ENCODE results near the gene RFPL3. TPM values are rescaled to one million over a fixed set of nuclear protein-coding genes. Genes with fewer than 3 reads are reported as not detected.

RFPL3 gene
- total and polyA plus RNA-seq, 2 donors (not counting 1 experiment from before 2014, with no cell fraction given): not detected

DNA sequence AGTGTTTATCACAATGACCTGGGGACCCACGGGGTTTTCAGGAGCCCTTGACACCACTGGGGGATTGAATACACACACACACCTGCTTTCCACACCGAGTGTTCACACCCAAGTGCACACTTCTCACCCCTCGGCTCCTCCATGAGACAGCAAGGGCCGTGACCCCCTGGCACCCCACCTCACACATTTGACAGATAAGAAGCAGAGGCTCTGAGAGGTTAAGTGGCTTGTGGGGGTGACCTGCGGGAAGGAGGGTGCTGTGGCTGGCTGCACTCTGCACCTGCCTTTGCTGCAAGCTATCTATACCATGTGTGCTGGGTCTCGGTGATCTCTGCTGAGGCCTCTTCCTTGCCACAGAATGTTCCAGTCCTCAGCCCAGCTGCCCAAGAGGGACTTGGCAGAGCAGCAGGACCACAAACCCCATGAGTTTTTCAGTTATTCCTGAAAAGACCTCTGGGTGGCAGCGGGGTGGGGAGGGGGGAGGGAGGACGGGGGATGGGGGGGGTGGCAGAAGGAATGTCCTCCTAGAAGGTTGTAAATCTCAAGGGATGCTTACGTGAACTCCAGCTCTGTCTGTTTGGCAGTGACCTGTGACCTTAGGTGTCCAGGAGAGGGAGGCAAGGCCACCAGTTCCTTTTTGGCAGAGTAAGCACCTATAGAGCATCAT, 47.9 kb upstream of the RFPL3 start:
- Histone ChIP-seq H3K36me3 (ENCODE audit: control insufficient read depth, insufficient read depth, low read length) (no peaks in the 10 kb centered on the region), H3K4me2 (ENCODE audit: extremely low read depth, insufficient read depth, low read length) (no peak overlapping the region), H3K4me1 (ENCODE audit: control insufficient read depth, extremely low read depth, insufficient read depth, low read length) (no peaks in the 10 kb centered on the region)

DNA sequence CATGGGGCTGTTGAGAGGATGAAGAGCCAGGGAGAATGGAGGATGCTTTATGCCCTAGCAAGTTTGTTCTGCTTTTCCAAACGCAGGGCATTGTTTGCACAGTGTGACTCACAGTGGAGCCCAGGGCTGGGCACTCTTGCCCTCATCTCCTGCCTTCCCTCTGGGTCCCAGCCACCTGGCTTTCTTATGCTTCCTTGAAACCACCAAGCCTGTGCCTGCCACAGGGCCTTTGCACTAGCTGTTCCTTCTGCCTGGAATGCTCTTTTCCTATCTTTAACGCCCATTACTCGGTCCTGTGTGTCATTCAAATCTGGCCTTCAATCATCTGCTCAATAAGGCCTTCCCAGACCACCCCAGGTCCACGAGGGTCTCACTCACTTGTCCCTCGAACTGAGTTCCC, 46.9 kb upstream of the RFPL3 start:
- H2AFZ ChIP-seq (ENCODE audit: low read length): no peak overlapping the region

More for the DNA sequence above, 47.9 kb upstream of the RFPL3 start:
- H4K20me1 ChIP-seq (ENCODE audit: control insufficient read depth, extremely low read depth, insufficient read depth, low read length): no peaks in the 10 kb centered on the region
- no peak overlapping the region for H2AFZ ChIP-seq (ENCODE audit: low read length)
- no peaks in the 10 kb centered on the region for H3K9me3 ChIP-seq (ENCODE audit: control insufficient read depth, insufficient read depth, low read depth, low read length)
- H3K9ac ChIP-seq (ENCODE audit: insufficient read depth, low read length): no peak overlapping the region
- no peak overlapping the region for H3K4me3 ChIP-seq (replicated peaks in 1 of 4; ENCODE audit: control extremely low read depth in 1 of 4, insufficient read depth in 1 of 4, low read depth in 3 of 4, low read length in 4 of 4)
- no peak for DNase-seq (ENCODE audit: low read depth in 2 of 2)
- no peak overlapping the region for H3K27ac ChIP-seq (ENCODE audit: insufficient read depth, low read length)
- no peaks in the 10 kb centered on the region for H3K79me2 ChIP-seq (ENCODE audit: control insufficient read depth, insufficient read depth, low read length)
- H3K27me3 ChIP-seq (ENCODE audit: control insufficient read depth, insufficient read depth, low read length): no peaks in the 10 kb centered on the region
- TF ChIP-seq, protein P1, sequence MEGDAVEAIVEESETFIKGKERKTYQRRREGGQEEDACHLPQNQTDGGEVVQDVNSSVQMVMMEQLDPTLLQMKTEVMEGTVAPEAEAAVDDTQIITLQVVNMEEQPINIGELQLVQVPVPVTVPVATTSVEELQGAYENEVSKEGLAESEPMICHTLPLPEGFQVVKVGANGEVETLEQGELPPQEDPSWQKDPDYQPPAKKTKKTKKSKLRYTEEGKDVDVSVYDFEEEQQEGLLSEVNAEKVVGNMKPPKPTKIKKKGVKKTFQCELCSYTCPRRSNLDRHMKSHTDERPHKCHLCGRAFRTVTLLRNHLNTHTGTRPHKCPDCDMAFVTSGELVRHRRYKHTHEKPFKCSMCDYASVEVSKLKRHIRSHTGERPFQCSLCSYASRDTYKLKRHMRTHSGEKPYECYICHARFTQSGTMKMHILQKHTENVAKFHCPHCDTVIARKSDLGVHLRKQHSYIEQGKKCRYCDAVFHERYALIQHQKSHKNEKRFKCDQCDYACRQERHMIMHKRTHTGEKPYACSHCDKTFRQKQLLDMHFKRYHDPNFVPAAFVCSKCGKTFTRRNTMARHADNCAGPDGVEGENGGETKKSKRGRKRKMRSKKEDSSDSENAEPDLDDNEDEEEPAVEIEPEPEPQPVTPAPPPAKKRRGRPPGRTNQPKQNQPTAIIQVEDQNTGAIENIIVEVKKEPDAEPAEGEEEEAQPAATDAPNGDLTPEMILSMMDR (conservative IDR thresholded peaks at IDR 0.05 in 1 of 2, IDR thresholded peaks at IDR 0.05 in 1 of 2; ENCODE audit: low read depth in 1 of 2, low read length in 2 of 2): no peak
- no peak for TF ChIP-seq EZH2 (IDR thresholded peaks at IDR 0.05; ENCODE audit: low read length, missing control alignments)

DNA sequence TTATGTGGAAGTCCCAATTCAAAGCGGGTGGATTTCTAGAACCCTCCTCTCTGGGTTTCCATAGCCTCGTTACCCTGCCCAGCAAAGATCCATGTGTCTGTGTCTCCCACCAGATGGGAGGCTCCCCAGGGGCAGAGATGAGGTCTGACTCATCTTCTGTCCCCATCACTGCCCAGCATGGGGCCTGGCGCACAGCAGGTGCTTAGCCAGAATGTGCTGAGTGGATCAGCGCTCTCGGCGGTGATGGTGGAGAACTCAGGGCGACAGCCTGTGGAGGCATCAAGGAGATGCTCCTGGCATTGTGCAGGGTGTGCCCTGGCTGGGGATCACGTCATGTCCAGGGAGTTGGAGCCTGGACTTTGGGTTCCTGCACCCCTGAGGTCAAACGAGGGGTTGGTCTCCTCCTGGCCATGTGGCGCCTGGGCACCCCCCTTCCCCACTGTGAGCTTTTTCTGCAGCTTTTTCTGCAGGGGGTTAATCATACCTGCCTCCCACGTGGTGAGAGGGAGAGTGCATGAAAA, 46.1 kb upstream of the RFPL3 start:
- Histone ChIP-seq H3K4me1 (ENCODE audit: control insufficient read depth, extremely low read depth, insufficient read depth, low read length) (no peaks in the 10 kb centered on the region), H3K27ac (ENCODE audit: insufficient read depth, low read length) (no peak overlapping the region), H3K9me3 (ENCODE audit: control insufficient read depth, insufficient read depth, low read depth, low read length) (no peaks in the 10 kb centered on the region), H3K4me2 (ENCODE audit: extremely low read depth, insufficient read depth, low read length) (no peak overlapping the region), H3K4me3 (replicated peaks in 1 of 4; ENCODE audit: control extremely low read depth in 1 of 4, insufficient read depth in 1 of 4, low read depth in 3 of 4, low read length in 4 of 4) (no peak overlapping the region), H3K27me3 (ENCODE audit: control insufficient read depth, insufficient read depth, low read length) (no peaks in the 10 kb centered on the region), H3K79me2 (ENCODE audit: control insufficient read depth, insufficient read depth, low read length) (no peaks in the 10 kb centered on the region), H2AFZ (ENCODE audit: low read length) (no peak overlapping the region), H3K36me3 (ENCODE audit: control insufficient read depth, insufficient read depth, low read length) (no peaks in the 10 kb centered on the region), H4K20me1 (ENCODE audit: control insufficient read depth, extremely low read depth, insufficient read depth, low read length) (no peaks in the 10 kb centered on the region), H3K9ac (ENCODE audit: insufficient read depth, low read length) (no peak overlapping the region)
- DNase-seq (ENCODE audit: low read depth in 2 of 2): no peak
- TF ChIP-seq EZH2 (IDR thresholded peaks at IDR 0.05; ENCODE audit: low read length, missing control alignments): no peak
- TF ChIP-seq, protein P1 (conservative IDR thresholded peaks at IDR 0.05 in 1 of 2, IDR thresholded peaks at IDR 0.05 in 1 of 2; ENCODE audit: low read depth in 1 of 2, low read length in 2 of 2): no peak

More for the DNA sequence above, 46.9 kb upstream of the RFPL3 start:
- Histone ChIP-seq H3K27me3 (ENCODE audit: control insufficient read depth, insufficient read depth, low read length) (no peaks in the 10 kb centered on the region), H3K4me2 (ENCODE audit: extremely low read depth, insufficient read depth, low read length) (no peak overlapping the region), H3K36me3 (ENCODE audit: control insufficient read depth, insufficient read depth, low read length) (no peaks in the 10 kb centered on the region), H3K4me3 (replicated peaks in 1 of 4; ENCODE audit: control extremely low read depth in 1 of 4, insufficient read depth in 1 of 4, low read depth in 3 of 4, low read length in 4 of 4) (no peak overlapping the region), H3K4me1 (ENCODE audit: control insufficient read depth, extremely low read depth, insufficient read depth, low read length) (no peaks in the 10 kb centered on the region), H3K79me2 (ENCODE audit: control insufficient read depth, insufficient read depth, low read length) (no peaks in the 10 kb centered on the region), H3K9ac (ENCODE audit: insufficient read depth, low read length) (no peak overlapping the region), H3K9me3 (ENCODE audit: control insufficient read depth, insufficient read depth, low read depth, low read length) (no peaks in the 10 kb centered on the region), H4K20me1 (ENCODE audit: control insufficient read depth, extremely low read depth, insufficient read depth, low read length) (no peaks in the 10 kb centered on the region), H3K27ac (ENCODE audit: insufficient read depth, low read length) (no peak overlapping the region)
- TF ChIP-seq, protein P1 (conservative IDR thresholded peaks at IDR 0.05 in 1 of 2, IDR thresholded peaks at IDR 0.05 in 1 of 2; ENCODE audit: low read depth in 1 of 2, low read length in 2 of 2): no peak
- TF ChIP-seq EZH2 (IDR thresholded peaks at IDR 0.05; ENCODE audit: low read length, missing control alignments): no peak
- no peak for DNase-seq (ENCODE audit: low read depth in 2 of 2)

All from fibroblast of lung (primary cell).